HepG2 (cell line): ENCODE data around the gene ZNF221. TPM values are rescaled to one million over a fixed set of nuclear protein-coding genes. Genes with fewer than 3 reads are reported as not detected.

Source experiments
- ZBTB42 ChIP-seq: sonication (generic); formaldehyde crosslinking; IDR thresholded peaks from 2 replicates; pipeline ENCODE4 v1.5.0; 2020; ENCODE audit warnings: mild to moderate bottlenecking, missing genetic modification reagents
- ZNF3 ChIP-seq: IDR thresholded peaks from 2 replicates; pipeline ENCODE4 v1.7.0; 2017; ENCODE audit warnings: inconsistent platforms
- polyA plus RNA-seq, 8 experiments: library from polyadenylated mRNA; depleted of rRNA in 3 of 8; stranded (reverse) in 7 of 8; unstranded in 1 of 8; fragments of >200 nt; fragmentation: Illumina TruSeq in 4 of 8; extraction: Trizol in 4 of 8; gene quantifications; 2 replicates each; pipeline versions ENCODE4 v1.2.1 to v1.2.3, GENCODE V29; 2011 to 2016; ENCODE audit warnings: low read depth in 4 of 8, missing spikeins in 1 of 8, mixed read lengths in 1 of 8; ENCODE audit not compliant: insufficient read depth in 1 of 8
- total RNA-seq, 5 experiments: library from RNA; depleted of rRNA; stranded (reverse); fragments of >200 nt; fragmentation: Illumina TruSeq; extraction: Trizol; gene quantifications; 2 replicates each; pipeline ENCODE4 v1.2.3, GENCODE V29; 2016; ENCODE audit warnings: low read depth in 1 of 5
- TF ChIP-seq, protein P1 (sequence below), 2 experiments: sonication (generic) in 1 of 2; formaldehyde crosslinking in 1 of 2; IDR thresholded peaks; 2 replicates each; pipeline versions ENCODE4 v1.4.0 to v1.6.1; 2016 to 2020; ENCODE audit warnings: borderline replicate concordance in 1 of 2, low read depth in 1 of 2, mild to moderate bottlenecking in 1 of 2, missing genetic modification reagents in 1 of 2
- TF ChIP-seq, protein P2 (sequence below): sonication (generic); formaldehyde crosslinking; IDR thresholded peaks from 2 replicates; pipeline ENCODE4 v1.4.0; 2020; ENCODE audit warnings: mild to moderate bottlenecking, low read depth, missing genetic modification reagents
- TF ChIP-seq, protein P3 (sequence below): conservative IDR thresholded peaks from 2 replicates; pipeline ENCODE4 v1.6.1; 2018; ENCODE audit warnings: missing genetic modification reagents
- TF ChIP-seq, protein P4 (sequence below), 2 experiments: fragments of 450-650 bp in 1 of 2; sonication (generic) in 1 of 2; formaldehyde crosslinking; IDR thresholded peaks; 2 replicates each; pipeline versions ENCODE4 v1.5.0 to v1.8.0; 2020 to 2022; ENCODE audit warnings: mild to moderate bottlenecking in 1 of 2, missing genetic modification reagents in 1 of 2

ZNF221 gene
- total and polyA plus RNA-seq, 2 of the 13 experiments (the other 11 are each of a cell fraction or from before 2014, with no cell fraction given), result 0.48 to 3.4 TPM

DNA sequence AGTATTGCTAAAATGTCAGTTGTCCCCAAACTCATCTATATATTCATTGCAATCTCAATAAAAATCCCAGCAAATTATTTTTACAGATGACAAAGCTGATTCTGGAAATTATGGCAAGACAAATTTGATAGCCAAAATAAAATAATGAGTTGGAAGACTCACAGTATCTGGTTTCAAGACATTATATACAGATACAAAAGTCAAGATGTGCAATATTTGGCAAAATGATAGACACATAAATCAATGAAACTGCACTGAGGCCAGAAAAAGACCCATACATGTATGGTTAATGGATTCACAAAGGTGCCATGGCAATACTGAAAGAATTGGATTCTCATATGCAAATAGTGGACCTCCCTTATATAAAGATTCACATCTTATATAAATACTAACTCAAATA lies 40.1 kb upstream of the ZNF221 start (continued):
- TF ChIP-seq, protein P1, sequence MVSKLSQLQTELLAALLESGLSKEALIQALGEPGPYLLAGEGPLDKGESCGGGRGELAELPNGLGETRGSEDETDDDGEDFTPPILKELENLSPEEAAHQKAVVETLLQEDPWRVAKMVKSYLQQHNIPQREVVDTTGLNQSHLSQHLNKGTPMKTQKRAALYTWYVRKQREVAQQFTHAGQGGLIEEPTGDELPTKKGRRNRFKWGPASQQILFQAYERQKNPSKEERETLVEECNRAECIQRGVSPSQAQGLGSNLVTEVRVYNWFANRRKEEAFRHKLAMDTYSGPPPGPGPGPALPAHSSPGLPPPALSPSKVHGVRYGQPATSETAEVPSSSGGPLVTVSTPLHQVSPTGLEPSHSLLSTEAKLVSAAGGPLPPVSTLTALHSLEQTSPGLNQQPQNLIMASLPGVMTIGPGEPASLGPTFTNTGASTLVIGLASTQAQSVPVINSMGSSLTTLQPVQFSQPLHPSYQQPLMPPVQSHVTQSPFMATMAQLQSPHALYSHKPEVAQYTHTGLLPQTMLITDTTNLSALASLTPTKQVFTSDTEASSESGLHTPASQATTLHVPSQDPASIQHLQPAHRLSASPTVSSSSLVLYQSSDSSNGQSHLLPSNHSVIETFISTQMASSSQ (IDR thresholded peaks at IDR 0.05; ENCODE audit: low read depth), result no peak
- TF ChIP-seq, protein P1 (CRISPR knock-in tag; IDR thresholded peaks at IDR 0.05; ENCODE audit: borderline replicate concordance), result no peak
- TF ChIP-seq ZNF3 (CRISPR knock-in tag) (no peak), ZBTB42 (CRISPR knock-in tag) (no peak)
- TF ChIP-seq, protein P2, sequence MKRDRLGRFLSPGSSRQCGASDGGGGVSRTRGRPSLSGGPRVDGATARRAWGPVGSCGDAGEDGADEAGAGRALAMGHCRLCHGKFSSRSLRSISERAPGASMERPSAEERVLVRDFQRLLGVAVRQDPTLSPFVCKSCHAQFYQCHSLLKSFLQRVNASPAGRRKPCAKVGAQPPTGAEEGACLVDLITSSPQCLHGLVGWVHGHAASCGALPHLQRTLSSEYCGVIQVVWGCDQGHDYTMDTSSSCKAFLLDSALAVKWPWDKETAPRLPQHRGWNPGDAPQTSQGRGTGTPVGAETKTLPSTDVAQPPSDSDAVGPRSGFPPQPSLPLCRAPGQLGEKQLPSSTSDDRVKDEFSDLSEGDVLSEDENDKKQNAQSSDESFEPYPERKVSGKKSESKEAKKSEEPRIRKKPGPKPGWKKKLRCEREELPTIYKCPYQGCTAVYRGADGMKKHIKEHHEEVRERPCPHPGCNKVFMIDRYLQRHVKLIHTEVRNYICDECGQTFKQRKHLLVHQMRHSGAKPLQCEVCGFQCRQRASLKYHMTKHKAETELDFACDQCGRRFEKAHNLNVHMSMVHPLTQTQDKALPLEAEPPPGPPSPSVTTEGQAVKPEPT (CRISPR knock-in tag), result no peak
- TF ChIP-seq, protein P3, sequence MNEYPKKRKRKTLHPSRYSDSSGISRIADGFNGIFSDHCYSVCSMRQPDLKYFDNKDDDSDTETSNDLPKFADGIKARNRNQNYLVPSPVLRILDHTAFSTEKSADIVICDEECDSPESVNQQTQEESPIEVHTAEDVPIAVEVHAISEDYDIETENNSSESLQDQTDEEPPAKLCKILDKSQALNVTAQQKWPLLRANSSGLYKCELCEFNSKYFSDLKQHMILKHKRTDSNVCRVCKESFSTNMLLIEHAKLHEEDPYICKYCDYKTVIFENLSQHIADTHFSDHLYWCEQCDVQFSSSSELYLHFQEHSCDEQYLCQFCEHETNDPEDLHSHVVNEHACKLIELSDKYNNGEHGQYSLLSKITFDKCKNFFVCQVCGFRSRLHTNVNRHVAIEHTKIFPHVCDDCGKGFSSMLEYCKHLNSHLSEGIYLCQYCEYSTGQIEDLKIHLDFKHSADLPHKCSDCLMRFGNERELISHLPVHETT (CRISPR knock-in tag), result no peak
- TF ChIP-seq, protein P4, sequence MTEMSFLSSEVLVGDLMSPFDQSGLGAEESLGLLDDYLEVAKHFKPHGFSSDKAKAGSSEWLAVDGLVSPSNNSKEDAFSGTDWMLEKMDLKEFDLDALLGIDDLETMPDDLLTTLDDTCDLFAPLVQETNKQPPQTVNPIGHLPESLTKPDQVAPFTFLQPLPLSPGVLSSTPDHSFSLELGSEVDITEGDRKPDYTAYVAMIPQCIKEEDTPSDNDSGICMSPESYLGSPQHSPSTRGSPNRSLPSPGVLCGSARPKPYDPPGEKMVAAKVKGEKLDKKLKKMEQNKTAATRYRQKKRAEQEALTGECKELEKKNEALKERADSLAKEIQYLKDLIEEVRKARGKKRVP (CRISPR knock-in tag; IDR thresholded peaks at IDR 0.05), result no peak
